Adrenal gland (tissue), 5 donors: ENCODE data around the gene ARID5B.

Experiments
- POLR2A ChIP-seq, 2 donors: fragments of 450-650 bp; IDR thresholded peaks; one replicate each; pipeline ENCODE4 v1.6.1; 2017; ENCODE audit warnings: antibody characterized with exemption in 2 of 2, mild to moderate bottlenecking in 2 of 2, moderate library complexity in 1 of 2
- TF ChIP-seq, protein P1 (sequence below), 6 experiments: fragments of 450-650 bp in 4 of 6; fragments of 200-600 bp in 2 of 6; sonication (generic) in 1 of 6; IDR thresholded peaks; 1 replicate in 5 of 6; 2 replicates in 1 of 6; pipeline versions ENCODE4 v1.5.1 to v1.8.0; 2016 to 2021; ENCODE audit warnings: antibody characterized with exemption in 6 of 6, mild to moderate bottlenecking in 2 of 6, moderate library complexity in 1 of 6
- donor health status: DM: no; HTN: no; CAD: no.

DNA sequence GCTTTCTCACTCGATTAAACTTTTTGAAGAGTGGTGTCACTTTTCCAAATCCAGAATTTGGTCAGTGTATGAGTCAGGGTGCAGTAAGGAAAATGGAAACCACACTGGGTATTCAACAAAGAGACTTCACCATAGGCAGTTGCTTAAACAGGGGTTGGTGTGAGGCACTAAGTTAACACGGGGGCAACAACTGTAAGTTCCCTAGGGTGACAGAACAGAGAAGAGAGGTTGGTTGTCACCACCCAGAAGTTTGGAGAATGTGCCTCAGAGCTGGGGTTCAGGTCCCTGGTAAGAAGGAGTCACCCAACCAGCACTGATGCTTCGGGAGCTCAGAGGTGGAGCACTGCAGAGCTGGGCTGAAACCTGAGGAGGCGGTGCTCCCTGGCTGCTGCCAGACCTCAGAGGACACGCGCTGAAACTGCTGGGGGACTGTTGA is 170.4 kb downstream of the ARID5B start:
- TF ChIP-seq, protein P1, sequence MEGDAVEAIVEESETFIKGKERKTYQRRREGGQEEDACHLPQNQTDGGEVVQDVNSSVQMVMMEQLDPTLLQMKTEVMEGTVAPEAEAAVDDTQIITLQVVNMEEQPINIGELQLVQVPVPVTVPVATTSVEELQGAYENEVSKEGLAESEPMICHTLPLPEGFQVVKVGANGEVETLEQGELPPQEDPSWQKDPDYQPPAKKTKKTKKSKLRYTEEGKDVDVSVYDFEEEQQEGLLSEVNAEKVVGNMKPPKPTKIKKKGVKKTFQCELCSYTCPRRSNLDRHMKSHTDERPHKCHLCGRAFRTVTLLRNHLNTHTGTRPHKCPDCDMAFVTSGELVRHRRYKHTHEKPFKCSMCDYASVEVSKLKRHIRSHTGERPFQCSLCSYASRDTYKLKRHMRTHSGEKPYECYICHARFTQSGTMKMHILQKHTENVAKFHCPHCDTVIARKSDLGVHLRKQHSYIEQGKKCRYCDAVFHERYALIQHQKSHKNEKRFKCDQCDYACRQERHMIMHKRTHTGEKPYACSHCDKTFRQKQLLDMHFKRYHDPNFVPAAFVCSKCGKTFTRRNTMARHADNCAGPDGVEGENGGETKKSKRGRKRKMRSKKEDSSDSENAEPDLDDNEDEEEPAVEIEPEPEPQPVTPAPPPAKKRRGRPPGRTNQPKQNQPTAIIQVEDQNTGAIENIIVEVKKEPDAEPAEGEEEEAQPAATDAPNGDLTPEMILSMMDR (IDR thresholded peaks at IDR 0.05): no peak
- TF ChIP-seq POLR2A (IDR thresholded peaks at IDR 0.05): no peak
